Activated CD8-positive, alpha-beta T cell treated with anti-CD3 and anti-CD28 coated beads for 36 hours (primary cell): Measurements from ENCODE around the gene EXOC7. TPM values are rescaled to one million over a fixed set of nuclear protein-coding genes. Genes with fewer than 3 reads are reported as not detected.

ENCODE experiments used
- ATAC-seq: fragments of 200-7000 bp; cut with Tn5 transposase; one replicate; pipeline ENCODE4 v1.10.0; 2021; ENCODE audit warnings: mild to moderate bottlenecking, moderate library complexity
- CTCF ChIA-PET: fragments of 350-600 bp; sonication (Branson Sonifier 250); formaldehyde crosslinking; loops from one replicate; lab custom pipeline; 2021; ENCODE audit warnings: antibody characterized with exemption; lab: Charles Lee
- POLR2A ChIA-PET: fragments of 350-600 bp; sonication (Branson Sonifier 250); formaldehyde crosslinking; loops from one replicate; lab custom pipeline; 2021; ENCODE audit warnings: antibody characterized with exemption; lab: Charles Lee
- DNase-seq: peaks from one replicate; pipeline ENCODE4 v3.0.0-alpha.2; 2020
- H3K27ac Mint-ChIP-seq: one replicate; pipeline ENCODE4 v1.8.0; 2021; ENCODE audit warnings: mild to moderate bottlenecking, mixed read lengths
- H3K27me3 Mint-ChIP-seq: one replicate; pipeline ENCODE4 v1.8.0; 2021; ENCODE audit warnings: mixed read lengths
- H3K36me3 Mint-ChIP-seq: one replicate; pipeline ENCODE4 v1.8.0; 2021; ENCODE audit warnings: low read depth, mixed read lengths
- H3K4me1 Mint-ChIP-seq: one replicate; pipeline ENCODE4 v1.8.0; 2021; ENCODE audit warnings: low read depth, mixed read lengths
- H3K4me3 Mint-ChIP-seq: one replicate; pipeline ENCODE4 v1.8.0; 2021; ENCODE audit warnings: mild to moderate bottlenecking, moderate library complexity, mixed read lengths
- H3K9me3 Mint-ChIP-seq: one replicate; pipeline ENCODE4 v1.8.0; 2021; ENCODE audit warnings: mixed read lengths
- CTCF ChIP-seq: fragments of 200-600 bp; IDR thresholded peaks from one replicate; pipeline ENCODE4 v1.8.0; 2022; ENCODE audit warnings: antibody characterized with exemption, mild to moderate bottlenecking
- intact Hi-C: fragments of 100-400 bp; cut with micrococcal nuclease; formaldehyde crosslinking; loops from one replicate; pipeline ENCODE4 v1.10.0; 2022
- total RNA-seq, 2 experiments: library from RNA; stranded (reverse); gene quantifications; one replicate each; pipeline ENCODE4 v1.2.3, GENCODE V29; 2021

The EXOC7 gene
- total RNA-seq, 2 experiments from 2014 or later: 53.5 to 64.9 TPM

- no peaks in the 10 kb centered on the region for H3K9me3 Mint-ChIP-seq
These were observed 49.5 kb downstream of the EXOC7 start for GRCh38 chr17:76054112-76054476.

GRCh38 chr17:76053246-76054111, 50.1 kb downstream of the EXOC7 start:
- ATAC-seq: peak; percentile 65
- H3K36me3 Mint-ChIP-seq: peaks cover 55% of the 10 kb centered on the region
- H3K4me1 Mint-ChIP-seq: peaks cover 19% of the 10 kb centered on the region
- peak; percentile 67 for DNase-seq
- peak overlapping the region; percentile 77 for H3K27ac Mint-ChIP-seq
- H3K4me3 Mint-ChIP-seq: no peak overlapping the region
- no peak for TF ChIP-seq CTCF
- H3K9me3 Mint-ChIP-seq: no peaks in the 10 kb centered on the region
- POLR2A ChIA-PET: interaction anchor here (0.7 to 1.6 kb wide), 6 partner anchors 10 to 219 kb away, joined by 3 to 5 read pairs (median 3); no protein-coding TSS in a partner anchor
- intact Hi-C loops: no loop called here
- CTCF ChIA-PET: interaction anchor here (1.0 to 2.4 kb wide), 6 partner anchors 10 to 345 kb away, joined by 3 to 9 read pairs (median 4); partner anchors contain the start of gene CDK3
- no peaks in the 10 kb centered on the region for H3K27me3 Mint-ChIP-seq

More at GRCh38 chr17:76054112-76054476, 49.5 kb downstream of the EXOC7 start:
- H3K27me3 Mint-ChIP-seq: no peaks in the 10 kb centered on the region
- ChIA-PET CTCF (interaction anchor here (1.1 to 2.4 kb wide), 4 partner anchors 9 to 54 kb away, joined by 3 to 9 read pairs (median 6); partner anchors contain the start of gene CDK3), POLR2A (interaction anchor here (0.9 to 1.6 kb wide), 3 partner anchors 22 to 218 kb away, joined by 3 to 5 read pairs (median 3); no protein-coding TSS in a partner anchor)
- no peak for DNase-seq
- TF ChIP-seq CTCF: no peak
- ATAC-seq: no peak
- H3K4me1 Mint-ChIP-seq: peaks cover 19% of the 10 kb centered on the region
- H3K27ac Mint-ChIP-seq: peak overlapping the region; percentile 32
- H3K4me3 Mint-ChIP-seq: no peak overlapping the region
- peaks cover 57% of the 10 kb centered on the region for H3K36me3 Mint-ChIP-seq
- intact Hi-C loops: no loop called here

- no peak for DNase-seq
- POLR2A ChIA-PET: interaction anchor here (0.9 to 1.6 kb wide), 3 partner anchors 10 to 23 kb away, joined by 3 to 6 read pairs (median 3); partner anchors contain the start of gene GALR2
- no peaks in the 10 kb centered on the region for H3K9me3 Mint-ChIP-seq
- no peak for TF ChIP-seq CTCF
- H3K36me3 Mint-ChIP-seq: peaks cover 52% of the 10 kb centered on the region
- intact Hi-C loops: no loop called here
- no peak for ATAC-seq
- peaks cover 19% of the 10 kb centered on the region for H3K4me1 Mint-ChIP-seq
- H3K27me3 Mint-ChIP-seq: no peaks in the 10 kb centered on the region
- CTCF ChIA-PET: interaction anchor here (0.7 to 1.5 kb wide), 2 partner anchors 32 to 37 kb away, joined by 3 to 4 read pairs; no protein-coding TSS in a partner anchor
- H3K27ac Mint-ChIP-seq: peak overlapping the region; percentile 0
- no peak overlapping the region for H3K4me3 Mint-ChIP-seq
These were observed 52.0 kb downstream of the EXOC7 start for GRCh38 chr17:76051561-76051960.

- POLR2A ChIA-PET: interaction anchor here (0.6 to 1.6 kb wide), 6 partner anchors 8 to 382 kb away, joined by 3 to 6 read pairs (median 4); partner anchors contain the start of gene GALR2
- CTCF ChIA-PET: interaction anchor here (0.7 to 1.5 kb wide), 2 partner anchors 31 to 36 kb away, joined by 3 to 4 read pairs; no protein-coding TSS in a partner anchor
- DNase-seq (no peak), ATAC-seq (no peak)
- TF ChIP-seq CTCF: no peak
- no peaks in the 10 kb centered on the region for H3K27me3 Mint-ChIP-seq
- H3K36me3 Mint-ChIP-seq: peaks cover 53% of the 10 kb centered on the region
- intact Hi-C loops: no loop called here
- no peak overlapping the region for H3K27ac Mint-ChIP-seq
- peaks cover 19% of the 10 kb centered on the region for H3K4me1 Mint-ChIP-seq
- no peaks in the 10 kb centered on the region for H3K9me3 Mint-ChIP-seq
- no peak overlapping the region for H3K4me3 Mint-ChIP-seq
These were observed 52.8 kb downstream of the EXOC7 start for GRCh38 chr17:76050538-76051467.
